Ovary (tissue), 3 donors: ENCODE results near the gene BST2.
A peak's percentile ranks its signal among the peaks of the same experiment; 100 is the strongest.

ENCODE experiments used
- CTCF ChIP-seq, 3 donors: fragments of 450-650 bp in 2 of 3; fragments of 200-600 bp in 1 of 3; IDR thresholded peaks; one replicate each; pipeline versions ENCODE4 v1.5.1 to v1.8.0; 2016 to 2022; ENCODE audit warnings: antibody characterized with exemption in 3 of 3, mild to moderate bottlenecking in 1 of 3
- POLR2A ChIP-seq: fragments of 450-650 bp; IDR thresholded peaks from one replicate; pipeline ENCODE4 v1.6.1; 2017; ENCODE audit warnings: antibody characterized with exemption, mild to moderate bottlenecking, moderate library complexity
- donor health status: DM: no; HTN: no; CAD: no.

- TF ChIP-seq CTCF (IDR thresholded peaks at IDR 0.05) (no peak), POLR2A (peak; percentile 69)
Measured at GRCh38 chr19:17405250-17406045, at the start of gene BST2.
